GM21825 (cell line): ENCODE measurements around the gene PDLIM4.

Source experiments
- ATAC-seq: cut with Tn5 transposase; IDR thresholded peaks from one replicate; pipeline ENCODE4 v1.9.1; 2021; ENCODE audit warnings: mild to moderate bottlenecking, moderate library complexity; ENCODE audit not compliant: unreplicated experiment

Gene PDLIM4

DNA sequence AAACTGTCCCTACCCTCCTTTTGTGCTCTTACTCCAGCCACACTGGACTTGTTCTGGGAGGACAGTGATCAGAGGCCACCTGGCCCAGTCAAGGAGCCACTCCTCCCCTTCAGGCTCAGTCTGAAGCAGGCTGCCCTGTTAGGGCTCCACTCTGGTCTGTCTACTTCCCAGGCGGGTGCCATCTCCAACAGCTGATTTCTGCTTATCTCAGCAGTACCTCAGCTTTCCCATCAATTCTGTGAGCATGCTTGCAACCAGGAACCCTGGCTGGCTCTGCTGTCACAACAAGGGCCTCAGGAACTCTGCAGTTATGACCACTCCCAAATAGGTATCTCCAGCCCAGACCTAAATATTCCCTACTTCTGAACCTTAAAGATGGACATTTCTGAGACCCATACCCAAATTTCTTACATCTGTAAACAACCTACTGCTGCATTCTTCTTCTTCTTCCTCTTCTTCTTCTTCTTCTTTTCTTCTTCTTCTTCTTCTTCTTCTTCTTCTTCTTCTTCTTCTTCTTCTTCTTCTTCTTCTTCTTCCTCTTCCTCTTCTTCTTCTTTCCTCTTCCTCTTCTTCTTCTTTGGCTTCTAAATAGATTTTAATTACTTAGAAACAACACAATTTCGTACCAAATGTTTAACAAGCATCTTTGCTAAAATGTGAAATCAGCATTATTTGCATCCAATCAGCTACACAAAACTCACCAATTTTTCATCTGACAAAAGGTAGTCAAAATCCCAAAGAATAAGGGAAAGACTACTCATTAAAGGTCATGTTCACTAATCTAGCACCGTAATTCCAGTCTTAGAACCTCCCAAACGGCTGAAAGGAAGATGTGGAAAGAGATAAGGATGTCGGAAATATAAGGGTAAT lies 23.1 kb downstream of the PDLIM4 start:
- no peak for ATAC-seq

DNA sequence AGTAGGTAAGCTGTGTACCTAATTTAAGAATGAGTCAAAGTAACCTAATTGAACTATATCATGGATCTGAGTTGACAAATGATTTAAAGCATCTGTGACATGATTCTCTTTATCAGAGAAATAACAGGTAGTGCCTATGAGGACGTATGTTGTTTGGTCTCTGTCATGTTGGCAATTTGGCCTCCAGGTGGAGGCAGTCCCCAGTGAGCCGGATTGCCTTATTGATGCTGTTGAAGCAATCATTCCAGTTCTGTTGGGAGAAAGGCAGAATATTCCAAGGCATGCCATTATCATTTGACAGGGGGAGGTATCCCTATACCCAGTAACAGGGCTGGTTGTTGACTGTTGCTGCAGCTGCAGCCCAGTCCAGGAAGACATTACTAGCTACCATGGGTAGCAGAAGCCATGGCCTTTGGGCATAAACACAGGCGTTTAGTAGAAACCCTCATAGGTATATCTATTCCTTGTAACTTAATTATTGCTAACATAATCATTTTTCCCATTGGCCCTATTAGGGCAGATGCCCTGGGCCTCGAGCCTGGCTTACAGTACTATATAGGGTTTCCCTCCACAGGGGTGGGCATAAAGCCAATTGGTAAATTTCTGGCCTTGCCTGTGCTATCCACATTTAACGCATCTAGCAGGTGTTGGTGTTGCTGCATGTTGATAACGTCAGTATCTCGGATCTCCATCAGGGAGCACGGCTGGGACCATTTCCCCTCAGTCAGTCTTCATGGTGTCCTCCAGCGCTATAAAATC lies 24.5 kb downstream of the PDLIM4 start:
- ATAC-seq, result no peak

DNA sequence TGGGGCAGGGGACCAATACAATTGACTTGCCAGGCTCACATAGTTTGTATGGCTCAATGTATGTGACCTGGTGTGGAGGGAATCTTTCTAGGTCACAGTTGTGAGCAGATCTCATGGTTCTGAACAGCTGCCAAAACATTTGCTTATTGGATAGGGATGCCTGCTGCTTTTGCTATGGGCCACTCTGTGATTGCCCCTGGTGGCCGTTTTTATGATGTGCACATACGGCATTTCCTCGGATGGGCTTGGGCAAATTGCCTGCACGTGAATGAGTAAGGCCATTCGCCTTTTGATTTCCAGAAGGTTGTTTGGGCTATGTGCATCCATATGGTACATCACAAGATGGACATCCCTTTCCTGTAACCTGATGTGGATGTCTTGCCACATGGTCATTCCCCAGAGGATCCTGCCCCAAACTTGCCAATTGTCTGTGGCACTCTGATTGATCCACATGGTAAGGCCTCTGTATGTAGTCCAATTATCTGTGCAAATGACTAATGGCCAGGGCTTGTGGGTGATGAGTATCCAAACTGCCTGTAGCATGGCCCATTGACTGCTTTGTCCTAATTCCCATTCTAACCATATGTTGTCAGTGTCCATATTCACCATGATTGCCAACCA lies 26.0 kb downstream of the PDLIM4 start:
- no peak for ATAC-seq

DNA sequence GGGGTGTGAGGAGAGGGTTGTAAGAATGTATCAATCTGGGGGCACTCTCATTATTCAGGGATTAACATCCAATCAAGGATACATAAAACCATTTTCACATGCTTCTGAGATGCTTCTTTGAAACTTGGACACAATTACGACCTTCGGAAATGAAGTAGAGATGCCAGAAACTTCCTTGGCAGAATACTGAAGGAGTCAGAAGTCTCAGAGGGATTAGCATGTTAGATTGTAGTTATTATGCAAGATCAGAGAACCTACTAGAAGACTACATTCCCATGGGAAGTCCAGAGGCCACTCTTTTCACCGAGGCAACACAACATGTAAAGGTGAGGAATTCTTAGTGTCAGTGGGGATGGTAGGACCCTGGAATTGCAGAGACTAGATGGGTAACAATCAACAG lies 31.6 kb downstream of the PDLIM4 start:
- no peak for ATAC-seq

DNA sequence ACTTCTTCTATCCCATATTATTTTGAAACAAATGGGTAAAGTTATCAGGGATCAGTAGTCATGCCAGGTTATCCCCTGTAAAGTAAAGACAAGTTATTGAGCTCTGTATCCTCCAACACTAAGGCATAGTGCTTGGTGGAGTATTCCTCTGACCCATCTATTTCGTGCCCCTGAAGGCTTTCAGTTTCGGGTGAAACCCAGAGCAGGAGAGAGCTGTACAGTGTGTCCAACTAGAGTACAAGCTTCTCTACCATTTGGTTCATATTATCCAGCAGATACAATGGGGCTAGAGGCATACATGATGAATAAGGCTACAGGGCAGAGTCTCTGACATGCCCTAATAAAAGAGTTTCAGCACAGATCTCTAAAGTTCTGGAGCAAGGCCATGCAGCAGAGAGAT lies 33.5 kb downstream of the PDLIM4 start:
- ATAC-seq, result no peak

DNA sequence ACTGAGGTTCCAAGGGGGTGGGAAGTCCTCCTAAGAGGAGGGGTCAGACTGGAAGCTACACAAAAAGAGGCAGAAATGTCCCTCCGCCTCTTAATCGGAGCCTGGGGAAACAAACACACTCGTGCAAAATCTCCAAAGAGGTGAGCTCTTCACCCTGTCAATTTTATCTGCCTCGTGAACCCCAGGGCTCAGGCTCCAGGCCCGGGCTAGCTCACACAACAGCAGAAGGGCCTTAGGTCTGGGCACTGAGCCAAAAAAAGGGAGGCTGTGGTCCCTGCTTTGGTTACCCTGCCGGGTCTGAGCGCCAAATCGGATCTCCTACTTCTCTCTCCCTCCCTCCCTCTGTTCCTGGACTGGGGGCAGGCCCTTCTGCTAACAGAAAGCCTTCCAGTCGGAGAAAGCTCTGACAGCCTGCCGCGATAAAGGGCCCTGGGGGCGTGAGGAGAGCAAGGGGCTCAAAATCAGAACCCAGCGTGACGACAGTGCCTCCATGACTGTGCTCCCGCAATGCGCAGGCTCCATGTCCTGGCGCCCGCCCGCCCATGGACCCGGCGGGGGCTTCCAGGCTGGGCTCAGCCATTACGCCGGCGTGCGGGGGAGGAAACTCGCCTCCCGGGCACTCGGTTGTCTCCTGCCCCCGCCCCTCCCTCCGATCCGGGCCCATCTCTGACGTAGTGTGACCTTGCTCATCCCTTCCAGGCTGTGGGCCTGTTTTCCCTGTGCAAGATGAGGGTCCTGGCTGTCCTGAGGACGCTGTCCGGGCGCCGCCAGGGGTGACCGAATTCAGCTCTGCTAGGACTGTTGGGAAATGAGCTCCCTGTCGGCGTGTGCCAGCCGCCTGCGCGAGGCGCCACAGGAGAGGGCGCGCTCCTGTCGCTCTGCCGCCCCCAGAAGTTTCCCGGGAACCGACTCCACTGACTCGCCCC lies 35.8 kb downstream of the PDLIM4 start:
- peak; percentile 42 for ATAC-seq

DNA sequence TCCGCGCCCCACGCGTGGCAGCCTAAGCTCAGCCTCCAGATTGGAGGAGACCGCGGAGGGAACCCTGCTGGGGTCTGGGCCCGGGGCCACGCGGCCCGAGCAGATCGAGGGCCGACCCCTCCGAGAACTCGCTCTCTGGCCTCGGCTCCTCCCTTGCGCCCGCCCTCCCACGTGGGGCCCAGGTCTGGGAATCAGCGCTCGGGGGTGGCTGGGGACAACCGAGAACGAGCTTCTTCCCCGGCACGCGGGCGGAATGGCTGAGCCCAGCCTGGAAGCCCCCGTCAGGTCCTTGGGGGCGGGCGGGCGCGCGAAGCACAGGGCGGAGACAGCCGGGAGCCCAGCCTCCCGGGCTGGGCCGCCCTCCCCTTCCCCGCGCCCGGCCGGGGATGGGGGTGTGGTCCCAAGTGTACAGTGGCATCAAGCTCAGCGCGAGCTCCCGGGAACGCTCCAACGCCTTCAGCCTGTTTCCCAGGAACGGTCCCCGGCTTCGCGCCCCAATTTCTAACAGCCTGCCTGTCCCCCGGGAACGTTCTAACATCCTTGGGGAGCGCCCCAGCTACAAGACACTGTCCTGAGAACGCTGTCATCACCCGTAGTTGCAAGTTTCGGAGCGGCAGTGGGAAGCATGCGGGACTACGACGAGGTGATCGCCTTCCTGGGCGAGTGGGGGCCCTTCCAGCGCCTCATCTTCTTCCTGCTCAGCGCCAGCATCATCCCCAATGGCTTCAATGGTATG lies 36.7 kb downstream of the PDLIM4 start, which contains the start of gene SLC22A4:
TSS of gene SLC22A4 (plus strand) at position 403 of the 736 bp plus-strand sequence. CDS start at position 626, 223 bp downstream.
- ATAC-seq, result peak; percentile 61

DNA sequence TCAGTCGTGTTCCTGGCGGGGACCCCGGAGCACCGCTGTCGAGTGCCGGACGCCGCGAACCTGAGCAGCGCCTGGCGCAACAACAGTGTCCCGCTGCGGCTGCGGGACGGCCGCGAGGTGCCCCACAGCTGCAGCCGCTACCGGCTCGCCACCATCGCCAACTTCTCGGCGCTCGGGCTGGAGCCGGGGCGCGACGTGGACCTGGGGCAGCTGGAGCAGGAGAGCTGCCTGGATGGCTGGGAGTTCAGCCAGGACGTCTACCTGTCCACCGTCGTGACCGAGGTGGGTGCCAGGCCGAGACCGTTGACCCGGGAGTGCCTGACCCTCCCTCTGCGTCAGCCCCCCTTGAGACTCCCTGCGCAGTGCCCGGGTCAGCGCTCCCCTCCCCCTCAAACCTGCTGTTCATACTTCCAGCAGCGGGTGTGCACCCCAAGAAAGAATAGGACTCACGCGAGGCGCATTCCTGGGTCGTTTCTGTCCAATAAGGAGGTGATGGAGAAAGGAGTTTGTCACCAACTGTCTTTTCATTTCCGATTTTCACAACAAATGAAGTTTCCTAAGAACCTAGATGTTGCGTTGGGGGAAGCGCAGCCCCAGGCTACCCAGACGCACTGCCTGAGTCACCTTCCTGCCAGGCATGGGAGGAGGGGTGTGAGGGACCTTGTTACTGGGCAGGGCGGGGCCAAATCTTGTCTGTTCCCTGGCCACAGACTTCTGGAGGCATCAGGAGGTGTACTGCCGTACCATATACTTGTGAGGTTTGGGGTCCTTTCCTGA lies 37.4 kb downstream of the PDLIM4 start:
- peak; percentile 35 for ATAC-seq

DNA sequence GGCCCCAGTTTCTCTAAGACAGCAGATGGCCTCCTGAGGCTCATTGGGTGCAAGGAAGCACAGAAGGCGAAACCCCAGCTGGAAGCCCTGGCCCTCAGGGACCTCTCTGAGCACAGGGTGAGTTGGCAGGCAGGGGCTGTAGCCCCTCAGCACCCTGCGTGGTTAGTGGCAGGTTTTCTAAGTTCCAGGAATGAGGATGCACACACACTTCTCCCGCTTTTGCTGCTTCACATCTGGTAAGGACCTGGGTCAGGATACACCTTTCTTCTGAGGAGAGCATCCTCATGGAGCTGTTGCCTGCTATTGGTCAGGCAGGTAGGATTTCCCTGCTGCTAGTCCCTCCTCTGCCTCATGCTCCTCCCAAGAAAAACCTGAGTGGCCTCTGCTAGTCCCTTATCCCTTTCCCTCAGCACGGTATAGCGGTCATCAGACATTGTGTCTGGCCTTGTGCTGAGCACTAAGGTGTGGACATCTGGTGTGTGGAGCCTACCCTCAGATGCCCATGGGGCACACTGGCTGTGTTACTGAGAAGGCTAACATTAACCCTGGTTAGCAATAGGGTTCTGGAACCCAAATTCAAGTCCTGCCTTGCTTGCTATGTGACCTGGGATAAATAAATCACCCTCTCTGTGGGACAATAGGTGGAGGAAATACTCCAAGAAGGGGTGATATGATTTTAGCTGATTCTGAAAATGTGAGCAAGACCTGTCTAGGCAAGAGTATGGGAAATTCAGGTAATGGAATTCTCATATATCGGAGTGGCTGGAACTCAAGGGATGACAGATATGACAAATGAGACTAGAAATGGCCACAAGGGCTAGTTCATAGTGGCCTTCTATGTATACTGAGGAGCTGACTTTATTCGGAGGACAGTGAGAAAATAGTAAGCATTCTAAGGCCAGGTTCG lies 38.3 kb downstream of the PDLIM4 start:
- ATAC-seq, result no peak

DNA sequence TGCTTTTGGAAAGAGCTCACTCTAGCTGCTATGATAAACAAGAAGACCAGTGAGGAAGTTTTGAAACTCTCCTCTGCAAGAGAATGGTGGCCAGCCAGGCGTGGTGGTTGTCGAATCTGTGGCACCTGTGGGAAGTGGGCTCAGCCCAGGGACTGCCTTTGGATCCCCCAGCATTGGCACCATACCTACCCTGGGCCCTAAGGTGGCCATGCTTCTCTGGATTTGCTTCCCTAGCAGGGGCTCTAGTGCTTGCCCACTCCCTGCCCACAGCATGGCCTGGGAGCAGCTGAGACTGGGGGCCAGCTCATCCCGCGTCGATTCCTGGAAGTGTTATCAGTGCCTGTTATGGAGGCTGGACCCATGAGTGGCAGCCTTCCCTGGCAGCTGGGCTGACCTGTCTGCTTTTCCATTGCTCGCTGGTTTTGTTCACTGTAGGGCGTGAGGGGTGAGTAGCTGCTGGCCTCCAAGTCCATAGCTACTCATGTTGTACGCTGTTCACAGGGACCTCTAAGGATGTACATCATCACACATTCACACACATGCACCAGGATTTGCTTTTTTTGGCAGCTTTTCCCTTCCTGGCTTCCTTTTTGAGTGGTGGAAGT lies 39.0 kb downstream of the PDLIM4 start:
- no peak for ATAC-seq

DNA sequence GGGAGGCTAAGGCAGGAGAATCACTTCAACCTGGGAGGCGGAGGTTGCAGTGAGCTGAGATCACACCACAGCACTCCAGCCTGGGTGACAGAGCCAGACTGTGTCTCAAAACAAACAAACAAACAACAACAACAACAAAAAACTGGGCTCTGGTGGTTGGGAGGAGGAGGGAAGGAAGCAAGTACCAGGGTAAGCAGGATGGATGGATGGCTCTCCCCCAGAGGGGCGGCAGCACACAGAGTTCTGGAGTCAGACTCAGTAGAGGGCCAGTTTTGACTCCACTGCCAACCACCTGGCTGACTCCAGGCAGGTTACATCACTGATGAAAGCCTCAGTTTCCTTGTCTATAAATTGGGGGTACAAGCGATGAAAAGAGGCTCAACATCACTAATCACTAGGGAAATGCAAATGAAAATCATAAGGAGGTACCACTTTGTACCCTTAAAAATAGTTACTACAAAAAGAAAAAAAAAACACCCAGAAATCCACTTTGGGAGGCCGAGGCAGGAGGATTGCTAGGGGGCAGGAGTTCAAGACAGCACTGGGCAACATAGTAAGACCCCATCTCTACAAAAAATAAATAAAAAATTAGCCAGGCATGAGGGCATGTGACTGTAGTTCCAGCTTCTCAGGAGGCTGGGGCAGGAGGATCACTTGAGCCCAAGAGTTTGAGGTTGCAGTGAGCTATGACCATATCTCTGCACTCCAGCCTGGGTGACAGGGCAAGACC lies 39.9 kb downstream of the PDLIM4 start:
- ATAC-seq, result no peak

DNA sequence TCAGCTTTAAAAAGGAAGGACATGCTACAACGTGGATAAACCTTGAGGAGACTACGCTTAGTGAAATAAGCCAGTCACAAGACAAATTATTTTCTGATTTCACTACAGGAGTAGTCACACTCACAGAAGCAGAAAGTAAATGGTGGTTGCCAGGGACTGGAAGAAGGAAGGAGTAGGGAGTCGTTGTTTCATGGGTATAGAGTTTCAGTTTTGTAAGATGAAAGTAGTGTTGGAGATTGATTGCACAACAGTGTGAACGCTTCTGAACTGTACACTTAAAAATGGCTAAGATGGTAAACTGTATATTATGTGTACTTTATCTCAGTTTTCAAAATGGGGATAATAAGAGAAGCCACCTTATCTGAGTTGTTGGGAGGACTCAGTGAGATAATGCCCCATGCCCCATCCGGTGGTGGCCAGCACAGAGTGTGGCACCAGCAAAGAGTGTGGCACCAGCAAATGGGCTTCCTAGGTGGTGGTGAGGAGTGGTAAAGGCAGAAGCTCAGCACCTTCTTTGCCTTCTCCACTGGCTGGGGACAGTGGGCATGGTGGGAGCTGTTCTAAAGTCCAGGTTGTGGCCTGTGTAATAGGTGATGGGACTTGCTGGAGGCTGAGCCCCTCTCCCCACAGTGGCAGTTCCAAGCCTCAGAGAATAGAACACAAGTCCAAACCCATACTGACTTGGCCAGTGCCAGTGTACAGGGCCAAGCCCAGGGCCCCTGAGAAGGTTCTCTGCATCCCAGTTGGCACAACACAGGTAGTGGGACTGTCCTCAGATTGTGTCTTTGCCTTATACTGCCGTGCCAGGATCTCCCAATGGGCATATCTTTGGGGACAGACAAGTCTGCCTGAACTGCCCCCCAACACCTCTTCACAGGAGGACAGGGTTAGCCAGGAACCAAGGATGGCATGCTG lies 41.1 kb downstream of the PDLIM4 start:
- ATAC-seq, result no peak

DNA sequence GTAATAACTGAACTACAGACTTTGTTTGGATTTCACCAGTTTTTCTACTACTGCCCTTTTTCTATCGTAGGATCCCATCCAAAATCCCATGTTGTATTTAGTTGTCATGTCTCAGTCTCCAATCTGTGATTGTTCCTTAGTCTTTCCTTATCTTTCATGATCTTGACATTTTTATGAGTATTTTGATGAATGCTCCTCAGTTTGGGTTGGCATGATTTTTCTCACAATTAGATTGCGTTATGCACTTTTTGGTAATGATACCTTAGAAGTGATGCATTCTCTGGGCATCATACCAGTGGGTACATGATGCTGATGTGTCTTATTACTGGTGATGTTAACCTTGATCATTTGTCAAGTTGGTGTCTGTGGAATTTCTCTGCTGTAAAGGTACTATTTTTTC lies 42.4 kb downstream of the PDLIM4 start:
- no peak for ATAC-seq

DNA sequence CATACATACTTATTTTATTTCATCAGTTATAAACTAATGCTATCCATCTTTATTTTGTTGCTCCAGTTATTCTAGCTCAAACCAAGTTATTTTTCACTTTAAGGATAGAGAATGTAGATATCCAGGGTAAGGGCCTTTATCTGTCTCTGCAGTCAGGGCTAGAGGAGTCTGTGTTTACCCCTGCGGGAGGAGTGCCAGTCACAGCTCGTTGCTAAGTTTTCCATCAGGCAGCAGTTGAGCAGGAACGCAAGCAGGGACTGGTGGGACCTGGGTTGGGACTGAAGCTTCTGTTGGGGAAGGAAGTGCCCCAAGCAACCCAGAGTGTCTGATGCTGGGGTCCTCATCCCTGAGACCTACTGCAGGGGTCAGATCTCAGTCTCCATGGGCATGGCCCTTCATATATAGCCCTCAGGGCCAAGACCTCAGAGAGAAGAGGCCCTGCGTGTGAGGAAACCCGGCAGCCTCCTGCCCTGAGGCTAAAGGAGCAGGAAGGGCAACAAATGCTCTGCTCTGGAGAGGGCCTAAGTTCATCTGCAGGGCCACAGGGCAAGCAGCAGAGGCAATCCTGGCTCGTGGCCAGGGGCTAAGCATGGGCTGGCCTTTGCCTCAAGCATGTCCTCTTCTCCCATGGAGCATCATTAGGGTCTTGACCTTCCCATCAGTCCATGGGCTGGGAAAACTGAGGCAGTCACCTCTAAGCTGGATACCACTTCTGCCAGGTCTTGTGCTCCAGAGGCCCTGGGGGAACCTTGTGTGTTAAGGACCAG lies 43.3 kb downstream of the PDLIM4 start:
- no peak for ATAC-seq
